ENCODE measurements around the gene TPX2. TPM values are rescaled to one million over a fixed set of nuclear protein-coding genes. Genes with fewer than 3 reads are reported as not detected.

Gene TPX2
- polyA plus RNA-seq = under 1 TPM; 0.33 to 0.90 (median 0.56) TPM

- no peak within 1 kb of the TSS for H3K27ac ChIP-seq (ENCODE audit: low read depth, low read length)
- WGBS, 3 donors = 0 to 1% (median 1%) methylated on average over 54 of the region's 54 CpGs
Measured at GRCh38 chr20:31738729-31739549, at the start of gene TPX2. Gene TPX2 (plus strand): TSS chr20:31739290. CDS start chr20:31757477, 18,187 bp downstream.

- no peak overlapping the region for H3K27ac ChIP-seq (ENCODE audit: low read depth, low read length)
- 86 to 95% (median 91%) methylated on average over 3 of the region's 3 CpGs for WGBS, 3 donors
Measured at GRCh38 chr20:31690124-31690666, 48.9 kb upstream of the TPX2 start.

GRCh38 chr20:31691646-31692275 is 47.3 kb upstream of the TPX2 start:
- no peak overlapping the region for H3K27ac ChIP-seq (ENCODE audit: low read depth, low read length)
- 43 to 88% (median 47%) methylated on average over 1 of the region's 1 CpG for WGBS, 3 donors

- 89 to 93% (median 92%) methylated on average over 6 of the region's 6 CpGs for WGBS, 3 donors
Measured at GRCh38 chr20:31693402-31693801, 45.7 kb upstream of the TPX2 start.

GRCh38 chr20:31693987-31694661 is 45.0 kb upstream of the TPX2 start:
- 71 to 74% (median 71%) methylated on average over 4 of the region's 4 CpGs for WGBS, 3 donors
- H3K27ac ChIP-seq (ENCODE audit: low read depth, low read length) = no peak overlapping the region

More at GRCh38 chr20:31693402-31693801, 45.7 kb upstream of the TPX2 start:
- H3K27ac ChIP-seq (ENCODE audit: low read depth, low read length) = peak overlapping the region; percentile 45

- peak overlapping the region; percentile 58 for H3K27ac ChIP-seq (ENCODE audit: low read depth, low read length)
- WGBS, 3 donors = 81 to 93% (median 93%) methylated on average over 5 of the region's 5 CpGs
Measured at GRCh38 chr20:31694842-31695593, 44.1 kb upstream of the TPX2 start.

GRCh38 chr20:31695849-31696804 is 43.0 kb upstream of the TPX2 start:
- H3K27ac ChIP-seq (ENCODE audit: low read depth, low read length) = no peak overlapping the region
- WGBS, 3 donors = 78 to 91% (median 86%) methylated on average over 12 of the region's 12 CpGs

GRCh38 chr20:31698243-31698802 is 40.8 kb upstream of the TPX2 start:
- 90 to 96% (median 93%) methylated on average over 8 of the region's 8 CpGs for WGBS, 3 donors
- no peak overlapping the region for H3K27ac ChIP-seq (ENCODE audit: low read depth, low read length)

- WGBS, 3 donors = 34 to 47% (median 36%) methylated on average over 6 of the region's 6 CpGs
- H3K27ac ChIP-seq (ENCODE audit: low read depth, low read length) = peak overlapping the region; percentile 53
Measured at GRCh38 chr20:31698803-31699718, 40.0 kb upstream of the TPX2 start.

GRCh38 chr20:31699801-31700728 is 39.0 kb upstream of the TPX2 start:
- H3K27ac ChIP-seq (ENCODE audit: low read depth, low read length) = peak overlapping the region; percentile 21
- WGBS, 3 donors = 89 to 95% (median 91%) methylated on average over 7 of the region's 7 CpGs

- WGBS, 3 donors = 59 to 82% (median 73%) methylated on average over 5 of the region's 5 CpGs
- no peak overlapping the region for H3K27ac ChIP-seq (ENCODE audit: low read depth, low read length)
Measured at GRCh38 chr20:31700747-31701146, 38.3 kb upstream of the TPX2 start.

GRCh38 chr20:31701591-31701990 is 37.5 kb upstream of the TPX2 start:
- 82 to 89% (median 88%) methylated on average over 1 of the region's 1 CpG for WGBS, 3 donors
- H3K27ac ChIP-seq (ENCODE audit: low read depth, low read length) = no peak overlapping the region

GRCh38 chr20:31704225-31705119 is 34.6 kb upstream of the TPX2 start:
- 49 to 81% (median 80%) methylated on average over 11 of the region's 11 CpGs for WGBS, 3 donors
- no peak overlapping the region for H3K27ac ChIP-seq (ENCODE audit: low read depth, low read length)

- no peak overlapping the region for H3K27ac ChIP-seq (ENCODE audit: low read depth, low read length)
Measured at GRCh38 chr20:31705191-31705590, 33.9 kb upstream of the TPX2 start.
